ENCODE data around the gene RTBDN. TPM values are rescaled to one million over a fixed set of nuclear protein-coding genes. Genes with fewer than 3 reads are reported as not detected.
A peak's percentile ranks its signal among the peaks of the same experiment; 100 is the strongest.

RTBDN gene
- total and polyA plus RNA-seq, 2 experiments from 2014 or later: not detected

DNA sequence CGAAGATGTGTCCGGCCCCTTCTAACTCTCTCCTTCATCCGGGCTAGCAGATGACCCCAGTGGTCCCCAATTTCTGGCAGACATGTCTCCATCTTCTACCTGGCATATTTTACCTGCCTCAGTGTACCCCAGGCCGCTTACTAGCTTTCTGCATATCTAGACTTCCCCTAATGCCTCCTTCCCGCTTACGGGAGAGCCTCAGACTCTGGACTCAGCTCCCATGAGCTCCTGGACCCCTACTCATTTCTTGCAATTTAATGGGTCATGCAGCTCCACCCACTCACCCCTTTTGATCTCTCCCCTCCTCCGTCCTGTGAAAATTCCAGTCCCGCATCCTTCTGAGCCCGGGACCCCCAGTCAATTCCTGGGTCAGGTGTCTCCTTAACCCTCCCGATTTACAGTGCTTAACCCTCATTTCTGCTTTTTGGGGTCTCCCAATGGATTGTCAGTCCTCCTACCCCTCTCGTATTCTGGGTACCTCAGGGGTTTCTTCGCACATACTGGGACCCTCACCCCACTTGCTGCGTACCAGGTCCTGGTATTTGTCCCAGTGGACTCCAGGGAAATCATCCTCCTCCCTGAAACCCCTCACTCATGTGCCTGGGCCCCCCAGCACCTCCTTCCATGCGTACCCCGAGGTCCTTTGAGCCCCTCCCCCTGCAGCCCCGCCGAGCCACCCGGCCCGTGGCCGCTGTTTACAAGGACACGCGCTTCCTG is 43.6 kb downstream of the RTBDN start:
- peak overlapping the region; percentile 98 for H3K9ac ChIP-seq
- peaks cover 43% of the 10 kb centered on the region for H3F3A ChIP-seq (ENCODE audit: insufficient read depth)
- peak overlapping the region; percentile 99 for H3K27ac ChIP-seq
- H3K9me2 ChIP-seq (ENCODE audit: insufficient read depth): no peaks in the 10 kb centered on the region
- no peaks in the 10 kb centered on the region for H3K27me3 ChIP-seq (replicated peaks; ENCODE audit: insufficient read depth)
- peak overlapping the region; percentile 76 for H3K4me2 ChIP-seq (ENCODE audit: unreplicated experiment)
- in situ Hi-C loops (cut with MboI): no loop called here
- peaks cover 19% of the 10 kb centered on the region for H3K79me2 ChIP-seq (ENCODE audit: insufficient read depth)
- H2AFZ ChIP-seq: no peak overlapping the region
- no peaks in the 10 kb centered on the region for H4K20me1 ChIP-seq (ENCODE audit: insufficient read depth)
- WGBS, 2 experiments (ENCODE audit: low coverage in 1 of 2, low lambda C conversion rate in 2 of 2, missing lambda C conversion rate in 2 of 2): 2% methylated on average over 16 to 22 of the region's 22 CpGs
- H3K36me3 ChIP-seq (ENCODE audit: low read depth): no peaks in the 10 kb centered on the region
- peak overlapping the region; percentile 93 for H3K4me3 ChIP-seq
- TF ChIP-seq EZH2 (IDR thresholded peaks at IDR 0.05; ENCODE audit: insufficient read depth, poor library complexity, severe bottlenecking) (no peak), EZH2phosphoT487 (IDR thresholded peaks at IDR 0.05; ENCODE audit: insufficient read depth, low read depth) (no peak)
- peaks cover 30% of the 10 kb centered on the region for H3K4me1 ChIP-seq (ENCODE audit: insufficient read depth)
- no peaks in the 10 kb centered on the region for H3K9me3 ChIP-seq (ENCODE audit: low read depth)
- DNase-seq: peak; percentile 44

- no peak for TF ChIP-seq EZH2 (IDR thresholded peaks at IDR 0.05; ENCODE audit: insufficient read depth, poor library complexity, severe bottlenecking)
- peak; percentile 98 for DNase-seq
- Histone ChIP-seq H4K20me1 (ENCODE audit: insufficient read depth) (no peaks in the 10 kb centered on the region), H3K36me3 (ENCODE audit: low read depth) (no peaks in the 10 kb centered on the region), H3K9ac (peak overlapping the region; percentile 98), H3K9me2 (ENCODE audit: insufficient read depth) (no peaks in the 10 kb centered on the region), H3K27me3 (replicated peaks; ENCODE audit: insufficient read depth) (no peaks in the 10 kb centered on the region), H3F3A (ENCODE audit: insufficient read depth) (peaks cover 44% of the 10 kb centered on the region), H3K9me3 (ENCODE audit: low read depth) (no peaks in the 10 kb centered on the region), H3K4me2 (ENCODE audit: unreplicated experiment) (peak overlapping the region; percentile 76), H3K27ac (peak overlapping the region; percentile 99), H2AFZ (no peak overlapping the region), H3K4me1 (ENCODE audit: insufficient read depth) (peaks cover 30% of the 10 kb centered on the region), H3K79me2 (ENCODE audit: insufficient read depth) (peaks cover 19% of the 10 kb centered on the region), H3K4me3 (peak overlapping the region; percentile 93)
- WGBS, 2 experiments (ENCODE audit: low coverage in 1 of 2, low lambda C conversion rate in 2 of 2, missing lambda C conversion rate in 2 of 2): 1 to 2% methylated on average over 30 to 52 of the region's 56 CpGs
- in situ Hi-C loops (cut with MboI): no loop called here
Measured at GRCh38 chr19:12789904-12790619, 44.3 kb downstream of the RTBDN start.

GRCh38 chr19:12789098-12789903 is 45.1 kb downstream of the RTBDN start:
- in situ Hi-C loops (cut with MboI): no loop called here
- peak overlapping the region; percentile 98 for H3K9ac ChIP-seq
- H3K9me3 ChIP-seq (ENCODE audit: low read depth): no peaks in the 10 kb centered on the region
- no peaks in the 10 kb centered on the region for H3K36me3 ChIP-seq (ENCODE audit: low read depth)
- peak; percentile 64 for DNase-seq
- peaks cover 19% of the 10 kb centered on the region for H3K79me2 ChIP-seq (ENCODE audit: insufficient read depth)
- WGBS, 2 experiments (ENCODE audit: low coverage in 1 of 2, low lambda C conversion rate in 2 of 2, missing lambda C conversion rate in 2 of 2): 0 to 1% methylated on average over 13 to 23 of the region's 46 CpGs
- TF ChIP-seq EZH2phosphoT487 (IDR thresholded peaks at IDR 0.05; ENCODE audit: insufficient read depth, low read depth) (no peak), EZH2 (IDR thresholded peaks at IDR 0.05; ENCODE audit: insufficient read depth, poor library complexity, severe bottlenecking) (no peak)
- no peaks in the 10 kb centered on the region for H3K9me2 ChIP-seq (ENCODE audit: insufficient read depth)
- no peaks in the 10 kb centered on the region for H3K27me3 ChIP-seq (replicated peaks; ENCODE audit: insufficient read depth)
- H3K4me3 ChIP-seq: peak overlapping the region; percentile 93
- peaks cover 44% of the 10 kb centered on the region for H3F3A ChIP-seq (ENCODE audit: insufficient read depth)
- peak overlapping the region; percentile 99 for H3K27ac ChIP-seq
- H4K20me1 ChIP-seq (ENCODE audit: insufficient read depth): no peaks in the 10 kb centered on the region
- peak overlapping the region; percentile 91 for H3K4me2 ChIP-seq (ENCODE audit: unreplicated experiment)
- peak overlapping the region; percentile 12 for H2AFZ ChIP-seq
- H3K4me1 ChIP-seq (ENCODE audit: insufficient read depth): peaks cover 29% of the 10 kb centered on the region

GRCh38 chr19:12788682-12789097 is 45.7 kb downstream of the RTBDN start:
- Histone ChIP-seq H2AFZ (peak overlapping the region; percentile 12), H3K9me3 (ENCODE audit: low read depth) (no peaks in the 10 kb centered on the region), H3K79me2 (ENCODE audit: insufficient read depth) (peaks cover 19% of the 10 kb centered on the region), H3K4me3 (peak overlapping the region; percentile 93), H3K9me2 (ENCODE audit: insufficient read depth) (no peaks in the 10 kb centered on the region), H3K9ac (peak overlapping the region; percentile 98), H3K4me2 (ENCODE audit: unreplicated experiment) (peak overlapping the region; percentile 91), H3K4me1 (ENCODE audit: insufficient read depth) (peaks cover 29% of the 10 kb centered on the region), H3F3A (ENCODE audit: insufficient read depth) (peaks cover 43% of the 10 kb centered on the region), H3K36me3 (ENCODE audit: low read depth) (no peaks in the 10 kb centered on the region), H3K27ac (peak overlapping the region; percentile 99), H3K27me3 (replicated peaks; ENCODE audit: insufficient read depth) (no peaks in the 10 kb centered on the region), H4K20me1 (ENCODE audit: insufficient read depth) (no peaks in the 10 kb centered on the region)
- DNase-seq: peak; percentile 85
- 0% methylated on average over 10 to 12 of the region's 12 CpGs for WGBS, 2 experiments (ENCODE audit: low coverage in 1 of 2, low lambda C conversion rate in 2 of 2, missing lambda C conversion rate in 2 of 2)
- in situ Hi-C loops (cut with MboI): no loop called here
- TF ChIP-seq EZH2phosphoT487 (IDR thresholded peaks at IDR 0.05; ENCODE audit: insufficient read depth, low read depth) (no peak), EZH2 (IDR thresholded peaks at IDR 0.05; ENCODE audit: insufficient read depth, poor library complexity, severe bottlenecking) (no peak)
